DOHH2 (cell line): ENCODE data around the gene AKR1C3.

ENCODE experiments used
- H3F3A ChIP-seq: fragments of 200-600 bp; sonication (generic), shearing (Covaris generic); 2 replicates; pipeline ENCODE4 v1.6.0; 2016; ENCODE audit warnings: antibody characterized with exemption, mild to moderate bottlenecking; ENCODE audit not compliant: control insufficient read depth, insufficient read depth
- H3K27ac ChIP-seq: fragments of 200-600 bp; sonication (generic); 2 replicates; pipeline ENCODE4 v1.5.1; 2014; ENCODE audit warnings: low read depth, mild to moderate bottlenecking, low read length, moderate library complexity
- H3K27me3 ChIP-seq: fragments of 200-600 bp; sonication (generic); 2 replicates; pipeline ENCODE4 v1.6.1; 2014; ENCODE audit warnings: mild to moderate bottlenecking, low read length, mixed read lengths; ENCODE audit not compliant: control insufficient read depth
- H3K36me3 ChIP-seq: fragments of 200-600 bp; sonication (generic); 2 replicates; pipeline ENCODE4 v1.6.1; 2014; ENCODE audit warnings: mild to moderate bottlenecking, low read length, moderate library complexity, mixed read lengths; ENCODE audit not compliant: control insufficient read depth
- H3K4me1 ChIP-seq: fragments of 200-600 bp; sonication (generic); 2 replicates; pipeline ENCODE4 v1.6.1; 2014; ENCODE audit warnings: mild to moderate bottlenecking, low read length, mixed read lengths; ENCODE audit not compliant: control insufficient read depth
- H3K4me2 ChIP-seq: fragments of 200-600 bp; sonication (generic); 2 replicates; pipeline ENCODE4 v1.6.0; 2014; ENCODE audit warnings: mild to moderate bottlenecking, low read length, moderate library complexity
- H3K4me3 ChIP-seq: fragments of 200-600 bp; sonication (generic); 2 replicates; pipeline ENCODE4 v1.5.1; 2014; ENCODE audit warnings: mild to moderate bottlenecking, low read length, mixed read lengths
- H3K79me2 ChIP-seq: fragments of 200-600 bp; sonication (generic); 2 replicates; pipeline ENCODE4 v1.6.1; 2014; ENCODE audit warnings: mild to moderate bottlenecking, low read length, mixed read lengths; ENCODE audit not compliant: control insufficient read depth
- H3K9me2 ChIP-seq: fragments of 200-600 bp; sonication (generic); replicated peaks from 2 replicates; pipeline ENCODE4 v1.6.1; 2014; ENCODE audit warnings: mild to moderate bottlenecking, low read length, mixed read lengths; ENCODE audit not compliant: control insufficient read depth
- H3K9me3 ChIP-seq: fragments of 200-600 bp; sonication (generic); 2 replicates; pipeline ENCODE4 v1.6.1; 2014; ENCODE audit warnings: antibody characterized with exemption, low read length, mixed read lengths; ENCODE audit not compliant: control insufficient read depth, insufficient read depth
- H4K20me1 ChIP-seq: fragments of 200-600 bp; sonication (generic); 2 replicates; pipeline ENCODE4 v1.6.0; 2014; ENCODE audit warnings: low read depth, mild to moderate bottlenecking, antibody characterized with exemption, low read length, moderate library complexity; ENCODE audit not compliant: control insufficient read depth, insufficient read depth
- CTCF ChIP-seq: fragments of 200-600 bp; sonication (generic); IDR thresholded peaks from one replicate; pipeline ENCODE4 v1.5.1; 2014; ENCODE audit warnings: antibody characterized with exemption, mild to moderate bottlenecking, low read depth, low read length; ENCODE audit not compliant: poor library complexity, severe bottlenecking
- EZH2phosphoT487 ChIP-seq: fragments of 200-600 bp; sonication (generic); IDR thresholded peaks from 2 replicates; pipeline ENCODE4 v1.6.1; 2017; ENCODE audit warnings: borderline replicate concordance, mild to moderate bottlenecking, antibody characterized with exemption, low read length, moderate library complexity, mixed read lengths

Gene AKR1C3

GRCh38 chr10:5081091-5081490 is 13.1 kb upstream of the AKR1C3 start:
- H3K27me3 ChIP-seq: no peaks in the 10 kb centered on the region
- H3K27ac ChIP-seq: no peak overlapping the region
- no peaks in the 10 kb centered on the region for H3K4me1 ChIP-seq
- no peaks in the 10 kb centered on the region for H3K9me2 ChIP-seq
- H3F3A ChIP-seq: no peaks in the 10 kb centered on the region
- no peak overlapping the region for H3K4me3 ChIP-seq
- no peaks in the 10 kb centered on the region for H4K20me1 ChIP-seq
- TF ChIP-seq EZH2phosphoT487 (no peak), CTCF (no peak)
- no peaks in the 10 kb centered on the region for H3K9me3 ChIP-seq
- H3K4me2 ChIP-seq: no peak overlapping the region
- H3K79me2 ChIP-seq: no peaks in the 10 kb centered on the region
- H3K36me3 ChIP-seq: no peaks in the 10 kb centered on the region

- Histone ChIP-seq H4K20me1 (no peaks in the 10 kb centered on the region), H3K36me3 (no peaks in the 10 kb centered on the region), H3K4me3 (no peak overlapping the region), H3K9me2 (no peaks in the 10 kb centered on the region), H3K79me2 (no peaks in the 10 kb centered on the region), H3K27ac (no peak overlapping the region), H3F3A (no peaks in the 10 kb centered on the region), H3K9me3 (no peaks in the 10 kb centered on the region), H3K4me1 (no peaks in the 10 kb centered on the region), H3K27me3 (no peaks in the 10 kb centered on the region), H3K4me2 (no peak overlapping the region)
- TF ChIP-seq CTCF (no peak), EZH2phosphoT487 (no peak)
These were observed 5.4 kb upstream of the AKR1C3 start for GRCh38 chr10:5088703-5089261.

GRCh38 chr10:5089865-5090264 is 4.3 kb upstream of the AKR1C3 start:
- peak; percentile 35 for TF ChIP-seq CTCF
- no peak for TF ChIP-seq EZH2phosphoT487
- Histone ChIP-seq H3K9me3 (no peaks in the 10 kb centered on the region), H4K20me1 (no peaks in the 10 kb centered on the region), H3K4me1 (no peaks in the 10 kb centered on the region), H3K79me2 (no peaks in the 10 kb centered on the region), H3K4me2 (no peak overlapping the region), H3K4me3 (no peak overlapping the region), H3K36me3 (no peaks in the 10 kb centered on the region), H3K27ac (no peak overlapping the region), H3K9me2 (no peaks in the 10 kb centered on the region), H3K27me3 (peaks cover 1% of the 10 kb centered on the region; the same call in 1 of the 2 replicates), H3F3A (no peaks in the 10 kb centered on the region)
